IPS-18c (cell line): ENCODE data around the gene TLR2.
A peak's percentile ranks its signal among the peaks of the same experiment; 100 is the strongest.

Experiments used
- H3K4me3 ChIP-seq: 2 replicates; pipeline ENCODE4 v1.7.0; 2013; ENCODE audit warnings: low read depth, mild to moderate bottlenecking, low read length, moderate library complexity; ENCODE audit not compliant: insufficient read depth
- H3K9me3 ChIP-seq: one replicate; pipeline ENCODE4 v1.6.1; 2013; ENCODE audit warnings: mild to moderate bottlenecking, low read length, moderate library complexity; ENCODE audit not compliant: control insufficient read depth, insufficient read depth

Gene TLR2

DNA sequence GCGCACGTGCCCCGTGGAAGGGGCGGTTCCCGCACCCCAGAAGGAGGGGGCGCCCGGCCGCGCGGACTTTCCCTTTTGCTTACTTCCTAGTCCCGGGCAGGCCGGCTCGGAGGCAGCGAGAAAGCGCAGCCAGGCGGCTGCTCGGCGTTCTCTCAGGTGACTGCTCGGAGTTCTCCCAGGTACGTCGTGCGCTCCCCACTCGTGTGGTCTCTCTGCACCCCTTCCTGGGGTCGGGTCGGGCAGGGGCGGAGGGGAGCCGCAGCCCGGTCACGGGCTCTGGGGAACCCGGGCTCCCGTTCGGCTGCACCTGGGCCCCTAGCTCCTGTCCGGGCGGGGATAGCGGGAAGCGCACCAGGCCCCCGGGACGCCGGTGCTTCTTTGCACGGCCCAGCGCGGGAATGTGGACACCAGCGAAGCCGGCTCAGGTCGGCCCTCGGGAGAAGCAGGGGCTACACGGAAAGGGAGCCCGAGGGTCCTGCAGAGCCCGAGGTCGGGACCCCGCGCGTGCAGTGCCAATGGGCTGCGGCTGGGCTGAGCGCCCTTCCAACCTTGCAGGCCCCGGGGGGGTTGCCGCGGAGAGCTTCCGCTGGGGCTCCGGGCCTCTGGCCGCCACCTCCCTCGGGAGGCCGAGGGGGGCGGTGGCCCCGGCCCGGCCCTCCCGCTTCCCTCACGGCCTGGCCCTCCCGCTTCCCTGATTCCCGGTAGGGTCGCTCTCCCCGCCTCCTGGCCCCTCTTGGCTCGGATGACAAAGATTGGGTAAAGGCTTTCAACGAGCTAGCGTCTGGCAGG lies at the start of gene TLR2:
Gene TLR2 (plus strand): TSS at position 99 of the 789 bp plus-strand sequence. CDS start 18,628 bp downstream, outside the sequence.
- Histone ChIP-seq H3K4me3 (peak within 1 kb of the TSS; percentile 67), H3K9me3 (peaks cover 8% of the 10 kb centered on the region)

- no peaks in the 10 kb centered on the region for H3K9me3 ChIP-seq
- H3K4me3 ChIP-seq, result no peak overlapping the region
These were observed 49.2 kb upstream of the TLR2 start for GRCh38 chr4:153634738-153635353.

- Histone ChIP-seq H3K4me3 (no peak overlapping the region), H3K9me3 (no peaks in the 10 kb centered on the region)
These were observed 48.2 kb upstream of the TLR2 start for GRCh38 chr4:153635846-153636245.

GRCh38 chr4:153637201-153637600 lies 46.9 kb upstream of the TLR2 start:
- no peaks in the 10 kb centered on the region for H3K9me3 ChIP-seq
- no peak overlapping the region for H3K4me3 ChIP-seq

DNA sequence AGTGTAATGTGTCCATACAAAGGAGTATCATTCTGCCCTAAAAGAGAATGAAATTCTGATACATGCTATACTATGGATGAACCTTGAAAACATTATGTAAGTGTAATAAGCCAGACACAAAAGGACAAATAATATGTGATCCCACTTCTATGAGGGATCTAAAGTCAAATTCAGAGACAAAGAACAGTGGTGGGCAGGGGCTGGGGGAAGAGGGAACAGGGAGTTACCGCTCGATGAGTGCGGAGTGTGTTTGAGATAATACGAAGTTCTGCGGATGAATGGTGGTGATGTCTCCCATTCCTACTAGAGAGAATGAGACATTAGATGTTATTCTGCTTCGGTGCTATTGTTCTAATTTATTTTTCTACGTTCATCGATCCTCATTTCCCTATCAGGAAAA lies 46.1 kb upstream of the TLR2 start:
- Histone ChIP-seq H3K9me3 (no peaks in the 10 kb centered on the region), H3K4me3 (no peak overlapping the region)

DNA sequence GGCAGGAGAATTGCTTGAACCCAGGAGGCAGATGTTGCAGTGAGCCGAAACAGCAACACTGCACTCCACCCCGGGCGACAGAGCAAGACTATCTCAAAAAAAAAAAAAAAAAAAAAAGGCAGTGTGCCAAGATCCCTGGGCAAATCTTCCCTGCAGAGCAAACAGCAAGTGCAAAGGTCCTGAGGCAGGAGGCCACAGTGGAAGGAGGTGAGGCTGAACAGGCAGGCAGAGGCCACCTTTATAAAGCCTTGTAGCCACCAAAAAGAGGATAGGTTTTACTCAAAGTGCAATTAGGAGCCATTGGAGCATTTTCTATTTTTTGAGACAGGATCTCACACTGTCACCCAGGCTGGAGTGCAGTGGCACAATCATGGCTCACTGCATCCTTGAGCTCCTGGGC lies 45.1 kb upstream of the TLR2 start:
- H3K9me3 ChIP-seq, result no peaks in the 10 kb centered on the region
- H3K4me3 ChIP-seq, result no peak overlapping the region

GRCh38 chr4:153639833-153640802 lies 44.0 kb upstream of the TLR2 start:
- peaks cover under 1% of the 10 kb centered on the region for H3K9me3 ChIP-seq
- no peak overlapping the region for H3K4me3 ChIP-seq

DNA sequence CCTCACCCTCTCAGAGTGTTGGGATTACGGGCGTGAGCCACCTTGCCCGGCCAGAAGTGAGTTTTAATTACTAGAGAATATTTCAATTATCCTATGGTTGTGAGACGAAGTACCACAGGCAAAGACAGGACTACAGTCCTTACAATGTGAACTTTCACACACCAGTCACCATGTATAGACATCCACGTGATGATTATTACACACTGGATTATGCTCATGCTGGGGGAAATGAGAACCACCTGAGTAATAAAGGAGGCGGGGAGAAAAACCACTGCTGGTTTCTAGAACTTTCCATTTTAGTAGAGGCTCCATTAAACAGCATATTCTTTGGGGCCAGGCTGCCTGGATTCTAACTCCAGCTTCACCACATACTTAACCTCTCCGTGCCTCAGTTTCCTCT lies 42.5 kb upstream of the TLR2 start:
- Histone ChIP-seq H3K9me3 (peaks cover 3% of the 10 kb centered on the region), H3K4me3 (no peak overlapping the region)

- H3K4me3 ChIP-seq, result no peak overlapping the region
- H3K9me3 ChIP-seq, result peaks cover 3% of the 10 kb centered on the region
These were observed 40.4 kb upstream of the TLR2 start for GRCh38 chr4:153643406-153644383.

- H3K4me3 ChIP-seq, result no peak overlapping the region
- H3K9me3 ChIP-seq, result peaks cover 3% of the 10 kb centered on the region
These were observed 38.9 kb upstream of the TLR2 start for GRCh38 chr4:153645183-153645582.

DNA sequence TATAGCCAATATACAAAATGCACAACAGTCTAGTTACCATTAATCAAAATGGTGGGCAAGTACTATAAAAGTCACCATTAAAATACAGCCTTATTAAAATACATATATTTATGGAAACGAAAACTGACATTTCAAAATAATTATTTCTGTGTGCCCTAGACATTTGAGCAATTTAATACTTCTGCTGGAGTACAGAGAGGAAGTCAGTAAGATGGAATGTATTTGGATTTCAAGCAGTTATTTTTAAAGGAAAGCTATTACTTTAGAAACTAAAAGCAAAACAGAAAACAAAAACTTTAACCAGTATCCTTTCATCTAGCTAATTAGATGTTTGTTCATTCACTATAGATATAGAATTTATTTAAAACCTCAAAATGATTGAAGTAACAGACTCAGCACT lies 37.8 kb upstream of the TLR2 start:
- peaks cover 3% of the 10 kb centered on the region for H3K9me3 ChIP-seq
- H3K4me3 ChIP-seq, result no peak overlapping the region

- peaks cover 3% of the 10 kb centered on the region for H3K9me3 ChIP-seq
- H3K4me3 ChIP-seq, result no peak overlapping the region
These were observed 37.1 kb upstream of the TLR2 start for GRCh38 chr4:153646978-153647377.

GRCh38 chr4:153647975-153648374 lies 36.1 kb upstream of the TLR2 start:
- H3K9me3 ChIP-seq, result peaks cover 3% of the 10 kb centered on the region
- H3K4me3 ChIP-seq, result no peak overlapping the region

DNA sequence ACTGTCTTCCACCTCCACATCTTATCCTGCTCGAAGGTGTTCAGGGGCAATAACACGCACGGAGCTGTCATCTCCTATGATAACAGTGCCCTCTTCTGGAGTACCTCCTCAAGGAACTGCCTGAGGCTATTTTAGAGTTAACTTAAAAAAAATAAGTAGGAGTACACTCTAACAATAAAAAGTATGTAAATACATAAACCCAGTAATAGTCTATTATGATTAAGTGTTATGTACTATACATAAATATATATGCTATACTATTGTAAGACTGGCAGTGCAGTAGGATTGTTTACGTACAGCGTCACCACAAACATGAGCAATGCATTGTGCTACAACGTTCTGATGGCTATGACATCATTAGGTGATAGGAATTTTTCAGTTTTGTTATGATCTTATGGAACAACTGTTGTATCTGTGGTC lies 34.5 kb upstream of the TLR2 start:
- Histone ChIP-seq H3K9me3 (peaks cover 3% of the 10 kb centered on the region), H3K4me3 (no peak overlapping the region)

GRCh38 chr4:153651116-153651515 lies 33.0 kb upstream of the TLR2 start:
- H3K4me3 ChIP-seq, result no peak overlapping the region
- H3K9me3 ChIP-seq, result no peaks in the 10 kb centered on the region

DNA sequence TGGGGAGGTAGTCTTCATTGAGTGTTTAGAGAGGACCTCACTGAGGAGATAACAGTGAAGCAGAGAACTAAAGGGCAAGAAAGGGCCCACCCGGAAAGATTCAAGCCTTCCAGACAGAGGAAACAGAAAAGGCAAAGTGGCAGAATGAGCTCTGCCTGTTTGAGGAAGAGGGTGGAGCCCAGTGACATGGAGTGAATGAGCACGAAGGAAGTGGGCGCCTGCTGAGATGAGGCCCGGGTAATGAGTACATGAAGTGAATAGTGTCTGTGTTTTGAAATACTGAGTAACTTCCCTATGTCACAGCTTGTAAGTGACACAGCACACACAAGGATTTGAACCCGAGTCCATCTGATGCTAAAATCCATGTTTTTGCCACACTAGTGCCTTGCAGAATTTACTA lies 32.5 kb upstream of the TLR2 start:
- no peak overlapping the region for H3K4me3 ChIP-seq
- no peaks in the 10 kb centered on the region for H3K9me3 ChIP-seq
